Measurements from ENCODE around the gene CEP20.

Gene CEP20

DNA sequence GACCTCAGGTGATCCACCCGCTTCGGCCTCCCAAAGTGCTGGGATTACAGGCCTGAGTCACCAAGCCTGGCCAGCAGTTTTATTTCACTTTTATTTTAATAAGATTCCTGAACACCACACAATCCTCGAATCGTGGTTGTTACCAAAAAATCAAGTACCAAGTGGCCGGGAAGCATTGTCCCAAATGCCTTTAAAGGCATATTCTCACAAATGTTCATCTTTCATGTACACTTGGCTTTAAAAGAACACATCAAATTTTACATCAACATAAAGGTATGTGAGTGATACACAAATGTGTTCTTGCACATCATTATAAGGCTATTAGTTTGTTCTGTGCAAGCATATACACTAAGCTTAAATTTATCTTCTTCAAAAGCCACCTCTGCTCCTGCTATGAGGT is 23.5 kb downstream of the CEP20 start:
- ATAC-seq (ENCODE audit: insufficient read depth, low read depth): no peak

DNA sequence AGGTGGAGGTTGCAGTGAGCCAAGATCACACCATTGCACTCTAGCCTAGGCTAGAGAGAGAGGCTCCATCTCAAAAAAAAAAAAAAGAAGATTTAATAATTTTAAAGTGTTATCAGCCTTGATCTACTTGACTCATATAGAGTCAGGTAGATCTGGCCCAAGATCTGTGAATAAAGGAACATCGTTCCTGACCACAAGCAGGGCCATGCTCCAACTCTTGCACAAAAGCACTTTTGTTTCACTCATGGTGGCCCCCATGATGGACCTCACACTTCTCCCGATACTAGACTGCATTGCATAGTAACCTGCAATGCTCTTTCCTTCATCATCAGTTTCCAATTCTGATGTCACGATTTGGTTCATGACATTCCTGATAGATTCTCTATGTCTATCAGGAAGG is 26.4 kb downstream of the CEP20 start:
- H3K4me3 ChIP-seq (ENCODE audit: low read depth in 1 of 2, low read length in 2 of 2): no peak overlapping the region
- ATAC-seq (ENCODE audit: insufficient read depth, low read depth) (no peak), DNase-seq (no peak)
- H3K9me3 ChIP-seq (ENCODE audit: insufficient read depth, low read length, severe bottlenecking): no peaks in the 10 kb centered on the region
- H3K36me3 ChIP-seq (ENCODE audit: insufficient read depth, low read length): peaks cover 15% of the 10 kb centered on the region
- no peaks in the 10 kb centered on the region for H3K79me2 ChIP-seq (ENCODE audit: insufficient read depth, low read length)
- no peaks in the 10 kb centered on the region for H3K4me1 ChIP-seq (ENCODE audit: insufficient read depth, low read length)
- H3K27ac ChIP-seq (ENCODE audit: low read length): no peak overlapping the region
- H4K20me1 ChIP-seq (ENCODE audit: insufficient read depth, low read length): no peaks in the 10 kb centered on the region
- peaks cover 3% of the 10 kb centered on the region for H3K27me3 ChIP-seq (ENCODE audit: insufficient read depth, low read length, poor library complexity)
- TF ChIP-seq EZH2 (IDR thresholded peaks at IDR 0.05; ENCODE audit: borderline replicate concordance, low read depth, low read length, severe bottlenecking) (no peak), CTCF (IDR thresholded peaks at IDR 0.05; ENCODE audit: borderline replicate concordance, extremely low read depth, low read length, poor library complexity, severe bottlenecking) (no peak)
- no peak overlapping the region for H3K9ac ChIP-seq (ENCODE audit: low read depth, low read length)
- H3K4me2 ChIP-seq (ENCODE audit: insufficient read depth, low read length): no peak overlapping the region
- H2AFZ ChIP-seq (ENCODE audit: low read depth, low read length): no peak overlapping the region

More for the DNA sequence above, 23.5 kb downstream of the CEP20 start:
- H3K4me2 ChIP-seq (ENCODE audit: insufficient read depth, low read length): no peak overlapping the region
- H3K27ac ChIP-seq (ENCODE audit: low read length): no peak overlapping the region
- H3K9ac ChIP-seq (ENCODE audit: low read depth, low read length): no peak overlapping the region
- no peaks in the 10 kb centered on the region for H3K4me1 ChIP-seq (ENCODE audit: insufficient read depth, low read length)
- no peak for DNase-seq
- H3K9me3 ChIP-seq (ENCODE audit: insufficient read depth, low read length, severe bottlenecking): no peaks in the 10 kb centered on the region
- no peaks in the 10 kb centered on the region for H3K27me3 ChIP-seq (ENCODE audit: insufficient read depth, low read length, poor library complexity)
- H3K79me2 ChIP-seq (ENCODE audit: insufficient read depth, low read length): no peaks in the 10 kb centered on the region
- no peak overlapping the region for H3K4me3 ChIP-seq (ENCODE audit: low read depth in 1 of 2, low read length in 2 of 2)
- H4K20me1 ChIP-seq (ENCODE audit: insufficient read depth, low read length): no peaks in the 10 kb centered on the region
- TF ChIP-seq CTCF (IDR thresholded peaks at IDR 0.05; ENCODE audit: borderline replicate concordance, extremely low read depth, low read length, poor library complexity, severe bottlenecking) (no peak), EZH2 (IDR thresholded peaks at IDR 0.05; ENCODE audit: borderline replicate concordance, low read depth, low read length, severe bottlenecking) (no peak)
- H3K36me3 ChIP-seq (ENCODE audit: insufficient read depth, low read length): peaks cover 36% of the 10 kb centered on the region
- no peak overlapping the region for H2AFZ ChIP-seq (ENCODE audit: low read depth, low read length)

DNA sequence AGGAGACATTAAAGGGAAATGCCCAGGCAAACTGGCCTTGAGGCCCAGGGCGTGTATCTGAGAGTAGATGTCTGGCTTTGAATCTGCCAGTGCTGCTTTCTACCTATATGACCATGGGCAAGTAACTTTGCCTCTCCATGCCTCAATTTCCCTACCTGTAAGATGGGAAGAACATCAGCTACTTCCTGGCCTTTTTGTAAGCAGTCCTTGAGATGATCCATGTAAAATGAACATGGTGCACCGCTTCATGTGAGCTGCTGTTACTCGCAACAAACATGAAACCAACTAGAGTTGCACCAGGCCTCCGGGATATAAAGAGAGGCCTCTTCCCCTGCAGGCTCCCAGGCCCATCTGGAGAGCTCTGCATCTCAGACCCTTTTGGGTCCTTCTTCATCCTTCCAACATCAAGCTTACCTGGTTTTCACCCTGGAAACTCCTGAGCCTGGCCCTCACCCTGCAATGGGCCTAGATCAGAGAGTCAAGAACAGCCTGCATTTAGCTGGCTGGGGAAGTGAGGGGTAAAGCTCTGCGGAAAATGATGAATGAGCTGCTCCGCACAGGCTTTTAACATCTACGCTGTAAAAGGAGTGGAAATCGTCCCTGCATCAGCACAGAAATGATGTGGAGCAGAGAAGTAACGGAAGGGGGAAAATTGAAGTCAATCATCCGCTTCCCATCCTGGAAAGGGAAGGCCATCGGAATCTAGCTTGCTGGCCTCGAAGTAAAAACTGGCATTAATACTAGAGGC is 29.3 kb downstream of the CEP20 start:
- TF ChIP-seq EZH2 (IDR thresholded peaks at IDR 0.05; ENCODE audit: borderline replicate concordance, low read depth, low read length, severe bottlenecking): no peak
- no peak for TF ChIP-seq CTCF (IDR thresholded peaks at IDR 0.05; ENCODE audit: borderline replicate concordance, extremely low read depth, low read length, poor library complexity, severe bottlenecking)
- Histone ChIP-seq H3K4me2 (ENCODE audit: insufficient read depth, low read length) (no peak overlapping the region), H3K27ac (ENCODE audit: low read length) (no peak overlapping the region), H3K9me3 (ENCODE audit: insufficient read depth, low read length, severe bottlenecking) (no peaks in the 10 kb centered on the region), H3K36me3 (ENCODE audit: insufficient read depth, low read length) (no peaks in the 10 kb centered on the region), H3K9ac (ENCODE audit: low read depth, low read length) (no peak overlapping the region), H3K4me1 (ENCODE audit: insufficient read depth, low read length) (no peaks in the 10 kb centered on the region), H4K20me1 (ENCODE audit: insufficient read depth, low read length) (no peaks in the 10 kb centered on the region), H2AFZ (ENCODE audit: low read depth, low read length) (no peak overlapping the region), H3K4me3 (ENCODE audit: low read depth in 1 of 2, low read length in 2 of 2) (no peak overlapping the region), H3K27me3 (ENCODE audit: insufficient read depth, low read length, poor library complexity) (peaks cover 3% of the 10 kb centered on the region), H3K79me2 (ENCODE audit: insufficient read depth, low read length) (no peaks in the 10 kb centered on the region)
- no peak for DNase-seq
- ATAC-seq (ENCODE audit: insufficient read depth, low read depth): no peak

Data from DND-41 (cell line).